K562 (cell line): Measurements from ENCODE around the gene NME9. TPM values are rescaled to one million over a fixed set of nuclear protein-coding genes. Genes with fewer than 3 reads are reported as not detected.
A peak's percentile ranks its signal among the peaks of the same experiment; 100 is the strongest.

ENCODE experiments used
- ATAC-seq: fragments of 200-7000 bp; cut with Tn5 transposase; 3 replicates; pipeline ENCODE4 v1.9.1; 2020; ENCODE audit warnings: moderate library complexity
- BruUV-seq: library from RNA; stranded (reverse); fragments of 400-500 nt; replicated peaks from 2 replicates; lab custom pipeline; 2021; lab: Mats Ljungman, UMichigan
- CTCF ChIA-PET: fragments of 300-600 bp; formaldehyde crosslinking; extraction: SDS; loops from one replicate; lab custom pipeline; 2021; ENCODE audit warnings: low intra/inter-chr PET ratio; lab: Yijun Ruan, JAX
- POLR2A ChIA-PET: fragments of 300-600, 350-650 bp; sonication (Branson Sonifier 250); formaldehyde crosslinking; extraction: SDS; loops from one replicate; lab custom pipeline; 2021; ENCODE audit warnings: antibody characterized with exemption, inconsistent platforms; lab: Yijun Ruan, JAX
- DNase-seq, 4 experiments: peaks; one replicate each; pipeline versions ENCODE4 v3.0.0 to v3.0.0-alpha.2; 2011 to 2018; ENCODE audit warnings: low spot score in 3 of 4, mixed read lengths in 3 of 4; ENCODE audit errors: extremely low read depth in 1 of 4
- FAIRE-seq: peaks from 2 replicates; lab custom pipeline; 2011; peaks lifted over from hg19 to GRCh38; lab: Jason Lieb, UNC
- H2AFZ ChIP-seq: 2 replicates; pipeline ENCODE4 v1.6.0; 2011; ENCODE audit warnings: low read depth, low read length, control low read depth, inconsistent platforms
- H3K27ac ChIP-seq: fragments of 200-600 bp; 3 replicates; pipeline ENCODE4 v1.8.0; 2011; ENCODE audit warnings: low read depth, mild to moderate bottlenecking, control low read depth, inconsistent platforms, low read length, moderate library complexity, mixed read lengths; ENCODE audit errors: extremely low read depth
- H3K27me3 ChIP-seq, 2 experiments: fragments of 300-600 bp in 1 of 2; 2 replicates in 1 of 2; 3 replicates in 1 of 2; pipeline versions ENCODE4 v1.6.0 to v1.8.0; 2011; ENCODE audit warnings: inconsistent platforms in 2 of 2, low read length in 2 of 2, mild to moderate bottlenecking in 1 of 2, mixed read lengths in 1 of 2, moderate library complexity in 1 of 2; ENCODE audit not compliant: control insufficient read depth in 2 of 2, insufficient read depth in 2 of 2
- H3K36me3 ChIP-seq: fragments of 300-600 bp; 3 replicates; pipeline ENCODE4 v1.8.0; 2011; ENCODE audit warnings: mild to moderate bottlenecking, low read length, inconsistent platforms; ENCODE audit not compliant: control insufficient read depth, insufficient read depth
- H3K4me1 ChIP-seq, 2 experiments: fragments of 200-600 bp in 1 of 2; replicated peaks in 1 of 2; 2 replicates in 1 of 2; 3 replicates in 1 of 2; pipeline versions ENCODE4 v1.5.1 to v1.8.0; 2011; ENCODE audit warnings: inconsistent platforms in 2 of 2, low read length in 2 of 2, mild to moderate bottlenecking in 1 of 2, mixed read lengths in 1 of 2, moderate library complexity in 1 of 2; ENCODE audit not compliant: control insufficient read depth in 2 of 2, insufficient read depth in 2 of 2
- H3K4me2 ChIP-seq: 2 replicates; pipeline ENCODE4 v1.6.1; 2011; ENCODE audit warnings: low read length, control low read depth, inconsistent platforms, mixed read lengths; ENCODE audit not compliant: insufficient read depth
- H3K4me3 ChIP-seq: fragments of 200-600 bp; sonication (generic), shearing (Covaris generic); 2 replicates; pipeline ENCODE4 v1.5.1; 2016; ENCODE audit warnings: control low read depth, inconsistent platforms
- H3K79me2 ChIP-seq: fragments of 200-600 bp; 3 replicates; pipeline ENCODE4 v1.8.0; 2011; ENCODE audit warnings: low read length, inconsistent platforms; ENCODE audit not compliant: control insufficient read depth, insufficient read depth
- H3K9ac ChIP-seq, 2 experiments: 2 replicates each; pipeline versions ENCODE4 v1.6.0 to v1.6.1; 2011; ENCODE audit warnings: low read depth in 2 of 2, low read length in 2 of 2, control low read depth in 1 of 2, inconsistent platforms in 1 of 2, mild to moderate bottlenecking in 1 of 2, mixed read lengths in 1 of 2; ENCODE audit not compliant: insufficient read depth in 1 of 2
- H3K9me1 ChIP-seq: one replicate; pipeline ENCODE4 v1.6.0; 2011; ENCODE audit warnings: inconsistent platforms, mild to moderate bottlenecking, low read length, moderate library complexity; ENCODE audit not compliant: control insufficient read depth, insufficient read depth
- H3K9me3 ChIP-seq: replicated peaks from 2 replicates; pipeline ENCODE4 v1.5.1; 2011; ENCODE audit warnings: low read depth, low read length, inconsistent platforms; ENCODE audit not compliant: control insufficient read depth, insufficient read depth
- H4K20me1 ChIP-seq: replicated peaks from 2 replicates; pipeline ENCODE4 v1.6.1; 2011; ENCODE audit warnings: low read length, inconsistent platforms, mixed read lengths; ENCODE audit not compliant: control insufficient read depth, insufficient read depth
- EHMT2 ChIP-seq: fragments of 450-650 bp; IDR thresholded peaks from 2 replicates; pipeline ENCODE4 v1.6.1; 2018; ENCODE audit warnings: antibody characterized with exemption
- WGBS: fragments of 100-300 bp; shearing (Covaris generic); methylation state at CpG from one replicate; pipeline ENCODE4 v1.1.6; 2016; ENCODE audit warnings: low coverage, mixed read lengths; ENCODE audit not compliant: insufficient coverage; ENCODE audit errors: missing lambda C conversion rate; 5-methylcytosine and 5-hydroxymethylcytosine counted together
- in situ Hi-C: fragments of 300-500 bp; cut with MboI; formaldehyde crosslinking; loops from 4 replicates; pipeline ENCODE4 v1.15.0; 2018; ENCODE audit warnings: inconsistent platforms, mixed read lengths
- intact Hi-C: fragments of 100-400 bp; cut with micrococcal nuclease; formaldehyde crosslinking; loops from 2 replicates; pipeline ENCODE4 v1.14.2; 2022
- polyA plus RNA-seq, 8 experiments: library from polyadenylated mRNA; depleted of rRNA in 4 of 8; stranded (reverse) in 5 of 8; unstranded in 3 of 8; fragments of >200 nt; fragmentation: Nextera tagmentation in 2 of 8; fragmentation: Illumina TruSeq in 1 of 8; extraction: Ambion mirVana in 2 of 8; extraction: Trizol in 1 of 8; gene quantifications; 2 replicates each; pipeline versions ENCODE4 v1.2.1 to v1.2.3, GENCODE V29; 2011 to 2014; ENCODE audit warnings: inconsistent platforms in 1 of 8, missing spikeins in 1 of 8
- total RNA-seq, 7 experiments: library from RNA; depleted of rRNA in 6 of 7; stranded (reverse); fragments of >200 nt in 6 of 7; fragmentation: Illumina TruSeq in 2 of 7; extraction: Trizol in 2 of 7; gene quantifications; 2 replicates each; pipeline versions ENCODE4 v1.2.1 to v1.2.3, GENCODE V29; 2011 to 2021; ENCODE audit warnings: low replicate concordance in 1 of 7
- TF ChIP-seq, protein P1 (sequence below): fragments of 250-450 bp; sonication (Bioruptor Pico); IDR thresholded peaks from 2 replicates; pipeline ENCODE4 v1.5.0; 2021; ENCODE audit warnings: mild to moderate bottlenecking, borderline replicate concordance
- TF ChIP-seq, protein P2 (sequence below): fragments of 450-650 bp; formaldehyde crosslinking; IDR thresholded peaks from 2 replicates; pipeline ENCODE4 v1.4.0; 2020; ENCODE audit warnings: mild to moderate bottlenecking, mixed read lengths
- TF ChIP-seq, protein P3 (sequence below): fragments of 250-450 bp; sonication (Bioruptor Pico); IDR thresholded peaks from 2 replicates; pipeline ENCODE4 v1.5.0; 2021
- TF ChIP-seq, protein P4 (sequence below), 2 experiments: fragments of 450-650 bp; formaldehyde crosslinking in 1 of 2; IDR thresholded peaks; 2 replicates each; pipeline versions ENCODE4 v1.4.0 to v1.6.1; 2014 to 2020; ENCODE audit warnings: mild to moderate bottlenecking in 2 of 2, borderline replicate concordance in 1 of 2, low read depth in 1 of 2

Gene NME9
- total and polyA plus RNA-seq, 9 of the 15 experiments (the other 6 are each of a cell fraction or from before 2014, with no cell fraction given): 0.05 to 0.15 (median 0.13) TPM; not detected in 6

DNA sequence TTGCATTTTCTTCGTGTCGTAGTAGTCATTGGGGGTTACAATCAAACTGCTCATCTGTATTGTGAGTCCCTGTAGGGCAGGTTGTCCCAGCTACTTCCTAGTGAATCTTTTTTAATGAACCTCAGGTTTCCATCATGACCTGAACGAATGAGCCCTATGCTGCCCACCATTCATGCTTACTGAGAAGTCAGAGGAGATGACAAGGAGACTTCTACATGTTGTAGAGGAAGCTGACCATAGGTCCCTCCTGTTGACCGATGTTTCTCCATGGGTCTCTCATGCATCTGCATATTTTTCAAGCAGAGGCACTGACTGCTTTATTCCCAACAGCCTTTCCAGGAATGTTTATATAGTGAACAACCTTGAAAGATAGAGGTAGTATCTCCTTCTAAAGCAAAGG lies 5.0 kb upstream of the NME9 start (continued):
- TF ChIP-seq, protein P1, sequence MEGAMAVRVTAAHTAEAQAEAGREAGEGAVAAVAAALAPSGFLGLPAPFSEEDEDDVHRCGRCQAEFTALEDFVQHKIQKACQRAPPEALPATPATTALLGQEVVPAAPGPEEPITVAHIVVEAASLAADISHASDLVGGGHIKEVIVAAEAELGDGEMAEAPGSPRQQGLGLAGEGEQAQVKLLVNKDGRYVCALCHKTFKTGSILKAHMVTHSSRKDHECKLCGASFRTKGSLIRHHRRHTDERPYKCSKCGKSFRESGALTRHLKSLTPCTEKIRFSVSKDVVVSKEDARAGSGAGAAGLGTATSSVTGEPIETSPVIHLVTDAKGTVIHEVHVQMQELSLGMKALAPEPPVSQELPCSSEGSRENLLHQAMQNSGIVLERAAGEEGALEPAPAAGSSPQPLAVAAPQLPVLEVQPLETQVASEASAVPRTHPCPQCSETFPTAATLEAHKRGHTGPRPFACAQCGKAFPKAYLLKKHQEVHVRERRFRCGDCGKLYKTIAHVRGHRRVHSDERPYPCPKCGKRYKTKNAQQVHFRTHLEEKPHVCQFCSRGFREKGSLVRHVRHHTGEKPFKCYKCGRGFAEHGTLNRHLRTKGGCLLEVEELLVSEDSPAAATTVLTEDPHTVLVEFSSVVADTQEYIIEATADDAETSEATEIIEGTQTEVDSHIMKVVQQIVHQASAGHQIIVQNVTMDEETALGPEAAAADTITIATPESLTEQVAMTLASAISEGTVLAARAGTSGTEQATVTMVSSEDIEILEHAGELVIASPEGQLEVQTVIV (CRISPR knock-in tag): no peak
- TF ChIP-seq, protein P2, sequence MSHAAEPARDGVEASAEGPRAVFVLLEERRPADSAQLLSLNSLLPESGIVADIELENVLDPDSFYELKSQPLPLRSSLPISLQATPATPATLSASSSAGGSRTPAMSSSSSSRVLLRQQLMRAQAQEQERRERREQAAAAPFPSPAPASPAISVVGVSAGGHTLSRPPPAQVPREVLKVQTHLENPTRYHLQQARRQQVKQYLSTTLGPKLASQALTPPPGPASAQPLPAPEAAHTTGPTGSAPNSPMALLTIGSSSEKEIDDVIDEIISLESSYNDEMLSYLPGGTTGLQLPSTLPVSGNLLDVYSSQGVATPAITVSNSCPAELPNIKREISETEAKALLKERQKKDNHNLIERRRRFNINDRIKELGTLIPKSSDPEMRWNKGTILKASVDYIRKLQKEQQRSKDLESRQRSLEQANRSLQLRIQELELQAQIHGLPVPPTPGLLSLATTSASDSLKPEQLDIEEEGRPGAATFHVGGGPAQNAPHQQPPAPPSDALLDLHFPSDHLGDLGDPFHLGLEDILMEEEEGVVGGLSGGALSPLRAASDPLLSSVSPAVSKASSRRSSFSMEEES: no peak
- no peak for TF ChIP-seq EHMT2
- TF ChIP-seq, all 486 proteins: peak for 0

DNA sequence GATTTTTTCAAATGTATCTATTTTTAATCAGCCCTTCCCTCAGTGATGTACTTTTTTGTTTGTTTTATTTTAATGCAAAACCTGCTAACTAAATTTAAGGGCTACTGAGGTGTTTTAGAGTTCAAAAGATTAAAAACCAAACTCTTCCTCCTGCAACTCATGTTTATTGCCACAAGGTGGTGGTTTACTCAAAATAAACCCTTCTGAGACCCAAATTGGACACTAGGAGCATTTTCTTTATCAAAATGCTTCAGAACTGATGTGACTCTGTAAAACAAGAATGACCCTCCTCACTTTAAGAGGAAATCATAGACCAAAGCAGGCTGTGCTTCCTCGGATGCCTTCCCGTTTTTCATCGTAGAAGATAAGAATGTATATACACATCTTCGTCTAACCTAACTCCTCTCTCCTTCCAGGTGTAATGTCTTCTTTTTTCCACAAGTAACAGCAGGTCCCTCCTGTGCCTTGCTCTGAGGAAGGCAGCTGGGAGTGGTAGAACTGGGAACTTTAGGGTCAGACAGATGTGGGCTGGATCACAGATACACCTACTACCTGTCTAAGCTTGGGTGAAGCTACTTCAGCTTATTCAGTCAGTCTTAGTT lies 2.9 kb upstream of the NME9 start:
- FAIRE-seq: peak; percentile 74
- 8% methylated on average over 4 of the region's 4 CpGs for WGBS
- DNase-seq: peak; percentile 19 to 33 (median 28)
- Histone ChIP-seq H4K20me1 (no peaks in the 10 kb centered on the region), H3K4me3 (no peak overlapping the region), H3K27ac (no peak overlapping the region), H3K9me3 (no peaks in the 10 kb centered on the region), H3K4me2 (no peak overlapping the region), H2AFZ (no peak overlapping the region), H3K9me1 (no peaks in the 10 kb centered on the region), H3K79me2 (no peaks in the 10 kb centered on the region), H3K36me3 (no peaks in the 10 kb centered on the region), H3K9ac (no peak overlapping the region), H3K4me1 (peaks cover 6 to 10% of the 10 kb centered on the region in 2 experiments; a peak in 4 of 5 replicates), H3K27me3 (peaks cover 0 to under 1% of the 10 kb centered on the region in 2 experiments; a peak in 1 of 5 replicates)
- ChIA-PET CTCF (interaction anchor here (0.7 to 1.0 kb wide), 3 partner anchors 15 to 85 kb away, joined by 3 to 4 read pairs (median 4); no protein-coding TSS in a partner anchor), POLR2A (no interaction called here)
- BruUV-seq: no TSS peak
- ATAC-seq: 0 out of 3 replicates have a peak, but pooled peaks have one; percentile 14
- in situ Hi-C loops (no loop called here), intact Hi-C loops (loop anchor here (5.0 to 10.0 kb wide), 2 partner anchors 52 to 75 kb away; no protein-coding TSS in a partner anchor)
- TF ChIP-seq, protein P3, sequence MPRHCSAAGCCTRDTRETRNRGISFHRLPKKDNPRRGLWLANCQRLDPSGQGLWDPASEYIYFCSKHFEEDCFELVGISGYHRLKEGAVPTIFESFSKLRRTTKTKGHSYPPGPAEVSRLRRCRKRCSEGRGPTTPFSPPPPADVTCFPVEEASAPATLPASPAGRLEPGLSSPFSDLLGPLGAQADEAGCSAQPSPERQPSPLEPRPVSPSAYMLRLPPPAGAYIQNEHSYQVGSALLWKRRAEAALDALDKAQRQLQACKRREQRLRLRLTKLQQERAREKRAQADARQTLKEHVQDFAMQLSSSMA (CRISPR knock-in tag): no peak
- TF ChIP-seq, protein P4, sequence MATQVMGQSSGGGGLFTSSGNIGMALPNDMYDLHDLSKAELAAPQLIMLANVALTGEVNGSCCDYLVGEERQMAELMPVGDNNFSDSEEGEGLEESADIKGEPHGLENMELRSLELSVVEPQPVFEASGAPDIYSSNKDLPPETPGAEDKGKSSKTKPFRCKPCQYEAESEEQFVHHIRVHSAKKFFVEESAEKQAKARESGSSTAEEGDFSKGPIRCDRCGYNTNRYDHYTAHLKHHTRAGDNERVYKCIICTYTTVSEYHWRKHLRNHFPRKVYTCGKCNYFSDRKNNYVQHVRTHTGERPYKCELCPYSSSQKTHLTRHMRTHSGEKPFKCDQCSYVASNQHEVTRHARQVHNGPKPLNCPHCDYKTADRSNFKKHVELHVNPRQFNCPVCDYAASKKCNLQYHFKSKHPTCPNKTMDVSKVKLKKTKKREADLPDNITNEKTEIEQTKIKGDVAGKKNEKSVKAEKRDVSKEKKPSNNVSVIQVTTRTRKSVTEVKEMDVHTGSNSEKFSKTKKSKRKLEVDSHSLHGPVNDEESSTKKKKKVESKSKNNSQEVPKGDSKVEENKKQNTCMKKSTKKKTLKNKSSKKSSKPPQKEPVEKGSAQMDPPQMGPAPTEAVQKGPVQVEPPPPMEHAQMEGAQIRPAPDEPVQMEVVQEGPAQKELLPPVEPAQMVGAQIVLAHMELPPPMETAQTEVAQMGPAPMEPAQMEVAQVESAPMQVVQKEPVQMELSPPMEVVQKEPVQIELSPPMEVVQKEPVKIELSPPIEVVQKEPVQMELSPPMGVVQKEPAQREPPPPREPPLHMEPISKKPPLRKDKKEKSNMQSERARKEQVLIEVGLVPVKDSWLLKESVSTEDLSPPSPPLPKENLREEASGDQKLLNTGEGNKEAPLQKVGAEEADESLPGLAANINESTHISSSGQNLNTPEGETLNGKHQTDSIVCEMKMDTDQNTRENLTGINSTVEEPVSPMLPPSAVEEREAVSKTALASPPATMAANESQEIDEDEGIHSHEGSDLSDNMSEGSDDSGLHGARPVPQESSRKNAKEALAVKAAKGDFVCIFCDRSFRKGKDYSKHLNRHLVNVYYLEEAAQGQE (IDR thresholded peaks at IDR 0.05; ENCODE audit: borderline replicate concordance): peak; percentile 49; the same call in 1 of the 2 replicates
- TF ChIP-seq, protein P4 (CRISPR knock-in tag; IDR thresholded peaks at IDR 0.05; ENCODE audit: low read depth): no peak
